Kidney capillary endothelial cell (primary cell): ENCODE measurements around the gene PAPPA2.

Experiments used
- DNase-seq: peaks from one replicate; pipeline ENCODE4 v3.0.0-alpha.2; 2018; ENCODE audit warnings: low spot score

Gene PAPPA2

GRCh38 chr1:176767714-176768136 lies 304.8 kb downstream of the PAPPA2 start:
- DNase-seq, result no peak

- no peak for DNase-seq
These were observed 305.6 kb downstream of the PAPPA2 start for GRCh38 chr1:176768532-176768931.

- no peak for DNase-seq
These were observed 307.1 kb downstream of the PAPPA2 start for GRCh38 chr1:176770066-176770465.

- DNase-seq, result no peak
These were observed 310.1 kb downstream of the PAPPA2 start for GRCh38 chr1:176773038-176773437.

DNA sequence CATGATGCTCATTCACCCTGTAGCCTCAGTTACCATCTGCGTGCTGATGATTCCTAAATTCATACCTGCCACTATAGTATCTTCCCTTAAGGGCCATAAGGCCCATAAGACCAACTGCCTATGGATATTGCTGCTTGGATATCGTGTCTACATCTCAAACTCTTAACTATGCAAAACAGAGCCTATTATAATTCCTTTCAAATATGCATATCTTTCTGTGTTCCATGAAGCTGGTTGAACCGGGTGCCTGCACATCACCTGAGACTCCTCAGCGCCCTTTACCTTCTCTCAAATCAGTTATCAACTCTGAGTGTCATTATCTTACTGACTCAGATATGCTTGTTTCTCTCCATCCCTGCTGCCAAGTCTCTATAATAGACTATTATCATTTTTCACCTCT lies 311.2 kb downstream of the PAPPA2 start:
- DNase-seq, result no peak

- no peak for DNase-seq
These were observed 312.4 kb downstream of the PAPPA2 start for GRCh38 chr1:176775378-176775777.

GRCh38 chr1:176775996-176776395 lies 313.0 kb downstream of the PAPPA2 start:
- DNase-seq, result no peak

GRCh38 chr1:176778056-176778455 lies 315.1 kb downstream of the PAPPA2 start:
- no peak for DNase-seq

GRCh38 chr1:176779992-176780328 lies 317.0 kb downstream of the PAPPA2 start:
- no peak for DNase-seq

DNA sequence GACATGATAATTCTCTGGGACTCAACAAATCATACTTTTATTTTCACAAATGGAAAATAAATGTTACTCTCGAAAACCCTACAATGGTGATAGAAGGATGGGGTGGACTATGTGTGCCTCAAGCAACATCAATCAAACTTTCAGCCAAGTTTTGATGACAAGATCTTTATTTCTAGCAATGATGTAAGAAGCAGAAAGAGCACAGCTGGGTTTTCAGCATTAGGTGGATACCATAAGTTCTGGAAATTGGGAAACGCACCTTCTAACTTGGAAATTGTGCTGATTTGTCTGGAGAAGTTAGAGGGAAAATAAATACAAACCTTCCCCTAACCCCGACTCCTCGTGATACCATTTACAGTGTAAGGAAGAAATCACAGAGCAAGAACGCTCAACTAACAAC lies 320.3 kb downstream of the PAPPA2 start:
- DNase-seq, result no peak

GRCh38 chr1:176785056-176785455 lies 322.1 kb downstream of the PAPPA2 start:
- DNase-seq, result no peak

DNA sequence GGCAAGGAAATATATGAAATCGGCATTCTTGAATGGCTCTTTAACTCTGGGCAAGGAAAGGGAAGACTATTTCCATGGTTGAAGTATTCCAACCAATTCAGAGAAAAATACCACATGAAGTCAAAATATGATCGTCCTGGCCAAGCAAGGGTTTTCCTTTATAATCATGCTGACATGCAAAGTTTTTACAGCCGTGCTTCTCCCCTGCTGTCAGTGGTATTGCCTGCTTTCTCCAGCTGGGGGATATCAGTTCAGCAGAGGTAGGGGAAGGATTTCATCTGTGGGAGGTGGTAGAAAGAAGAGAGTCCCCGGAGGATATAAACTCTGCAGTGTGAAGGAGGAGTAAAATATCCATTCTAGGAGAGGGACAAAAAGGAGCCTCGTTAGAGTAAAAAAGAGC lies 322.8 kb downstream of the PAPPA2 start:
- DNase-seq, result no peak

GRCh38 chr1:176786274-176786673 lies 323.3 kb downstream of the PAPPA2 start:
- no peak for DNase-seq

- no peak for DNase-seq
These were observed 326.7 kb downstream of the PAPPA2 start for GRCh38 chr1:176789571-176790090.

- DNase-seq, result no peak
These were observed 327.8 kb downstream of the PAPPA2 start for GRCh38 chr1:176790786-176791185.

- DNase-seq, result no peak
These were observed 328.9 kb downstream of the PAPPA2 start for GRCh38 chr1:176791906-176792305.

GRCh38 chr1:176794897-176795508 lies 332.0 kb downstream of the PAPPA2 start:
- no peak for DNase-seq

GRCh38 chr1:176795929-176796328 lies 333.0 kb downstream of the PAPPA2 start:
- DNase-seq, result no peak

DNA sequence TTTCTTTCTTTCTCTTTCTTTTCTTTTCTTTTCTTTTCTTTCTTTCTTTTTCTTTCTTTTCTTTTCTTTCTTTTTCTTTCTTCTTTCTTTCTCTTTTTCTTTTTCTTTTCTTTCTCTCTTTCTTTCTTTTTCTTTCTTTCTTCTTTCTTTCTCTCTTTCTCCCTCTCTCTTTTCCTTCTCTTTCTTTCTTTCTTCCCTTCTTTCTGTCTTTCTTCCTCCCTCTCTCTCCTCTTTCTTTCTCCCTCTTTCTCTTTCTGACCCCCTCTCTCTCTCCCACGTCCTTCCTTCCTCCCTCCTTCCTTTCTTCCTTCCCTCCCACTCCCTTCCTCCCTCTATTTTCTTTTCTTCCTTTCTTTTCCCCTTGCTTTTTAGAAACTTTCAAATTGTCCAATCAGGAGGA lies 333.6 kb downstream of the PAPPA2 start:
- no peak for DNase-seq

DNA sequence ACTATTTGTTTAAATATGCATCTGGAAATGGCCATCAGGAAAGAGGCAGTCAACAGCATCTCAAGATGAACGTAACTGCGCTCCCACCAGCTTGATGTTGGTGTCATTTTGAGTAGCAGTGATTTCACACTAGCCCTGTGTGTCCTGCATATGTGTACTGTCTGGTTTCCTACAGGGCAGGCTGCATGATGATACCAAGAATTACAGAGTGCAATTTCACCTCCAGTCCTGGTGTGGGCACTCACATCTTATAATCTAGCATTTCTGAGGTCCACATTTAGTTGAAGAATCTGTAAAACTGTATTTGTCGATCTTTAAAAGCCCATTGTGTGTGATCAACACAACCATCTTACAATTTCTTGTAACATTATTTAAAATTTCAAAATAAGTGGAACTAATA lies 336.4 kb downstream of the PAPPA2 start:
- DNase-seq, result no peak

DNA sequence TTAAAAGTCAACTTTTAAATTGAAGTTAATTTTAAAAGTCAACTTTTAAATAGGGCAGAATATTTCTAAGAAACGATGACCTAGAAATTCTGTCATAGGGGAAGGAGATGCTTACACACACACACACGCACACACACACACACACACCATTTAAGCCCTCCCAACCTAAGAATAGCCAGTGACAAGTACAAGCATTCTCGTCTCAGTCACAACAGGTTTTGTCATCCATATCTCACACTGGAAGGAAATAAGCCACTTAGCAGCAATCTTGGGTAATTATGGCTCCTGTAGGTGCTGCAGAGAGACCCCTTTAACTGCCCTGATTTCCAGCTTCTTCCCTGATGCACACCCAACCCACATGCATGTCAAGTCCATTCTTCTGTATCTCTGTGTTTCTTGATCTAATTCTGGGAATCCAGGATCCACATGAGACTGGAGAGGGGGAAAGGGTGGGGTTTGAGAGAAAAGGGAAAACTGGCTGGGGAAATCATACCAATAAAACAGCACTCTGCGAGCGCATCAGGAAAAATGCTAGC lies 338.1 kb downstream of the PAPPA2 start:
- DNase-seq, result no peak

GRCh38 chr1:176801514-176802020 lies 338.6 kb downstream of the PAPPA2 start:
- DNase-seq, result no peak

DNA sequence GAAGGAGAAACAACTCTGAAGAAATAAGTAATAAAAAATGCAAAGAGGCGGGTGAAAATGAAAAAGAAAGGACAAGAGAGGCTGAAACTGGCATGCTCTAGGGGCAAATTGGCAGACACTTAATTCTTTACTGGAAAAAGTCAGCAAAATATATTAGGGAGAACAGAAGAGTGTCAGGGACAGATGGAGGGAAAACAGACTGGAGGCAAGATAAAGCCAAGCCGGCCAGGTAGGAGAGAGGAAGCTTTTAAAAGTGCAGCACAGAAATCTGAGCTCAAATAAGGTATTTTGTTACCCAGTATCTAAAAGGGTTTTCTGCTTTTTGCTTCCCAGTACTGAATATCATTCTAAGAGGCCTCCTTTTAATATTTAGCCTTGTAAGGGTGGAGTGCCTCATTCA lies 339.3 kb downstream of the PAPPA2 start:
- DNase-seq, result no peak

DNA sequence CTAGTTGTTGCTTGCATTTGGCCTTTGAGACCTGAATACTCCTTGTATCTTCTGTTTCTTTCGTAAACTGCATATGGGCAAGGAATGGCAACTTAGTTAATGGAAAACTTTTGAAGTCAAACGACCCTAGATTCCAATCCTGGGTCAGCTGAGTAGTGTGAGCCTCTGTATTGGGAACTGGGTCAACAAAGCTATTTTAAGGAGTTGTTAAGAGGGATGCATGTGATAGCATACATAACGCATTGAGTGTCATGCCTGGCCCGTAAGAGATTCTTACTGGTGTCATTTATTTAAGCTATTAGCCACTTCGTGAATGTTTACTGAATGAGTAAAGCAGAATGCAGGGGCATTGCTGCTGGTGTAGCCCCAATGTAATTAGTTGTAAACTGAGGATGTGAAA lies 340.1 kb downstream of the PAPPA2 start:
- no peak for DNase-seq
